Retinal pigment epithelial cell (primary cell): Measurements from ENCODE around the gene AKT1S1.

ENCODE experiments used
- DNase-seq: peaks from one replicate; pipeline ENCODE4 v3.0.0-alpha.2; 2010; ENCODE audit warnings: low read depth
- H3K4me3 ChIP-seq: 2 replicates; pipeline ENCODE4 v1.5.1; 2011; ENCODE audit warnings: mild to moderate bottlenecking, low read length, control low read depth, moderate library complexity
- CTCF ChIP-seq: conservative IDR thresholded peaks from 2 replicates; pipeline ENCODE4 v1.5.1; 2011; ENCODE audit warnings: low read depth, low read length, control low read depth, inconsistent platforms

The AKT1S1 gene

DNA sequence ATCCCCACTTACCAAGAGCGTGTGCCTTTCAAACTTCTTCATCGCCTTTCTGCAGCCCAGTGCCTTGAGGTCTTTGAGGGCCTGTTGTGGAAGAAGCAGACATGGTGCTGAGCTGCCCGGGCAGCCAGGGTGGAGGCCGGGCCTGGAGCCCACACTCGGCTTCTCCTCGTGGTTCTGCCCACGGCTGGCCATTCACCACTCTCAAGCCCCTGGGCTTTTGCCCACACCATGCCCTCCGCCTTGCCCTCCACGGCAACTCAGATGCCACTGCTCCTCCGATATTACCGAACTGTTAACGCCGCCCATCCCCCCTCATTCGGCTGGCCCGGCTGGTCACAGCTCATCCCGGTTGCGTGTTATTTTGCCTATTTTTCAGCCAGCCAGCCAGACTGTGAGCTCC, 14.2 kb upstream of the AKT1S1 start:
- no peak for TF ChIP-seq CTCF
- no peak overlapping the region for H3K4me3 ChIP-seq
- no peak for DNase-seq

DNA sequence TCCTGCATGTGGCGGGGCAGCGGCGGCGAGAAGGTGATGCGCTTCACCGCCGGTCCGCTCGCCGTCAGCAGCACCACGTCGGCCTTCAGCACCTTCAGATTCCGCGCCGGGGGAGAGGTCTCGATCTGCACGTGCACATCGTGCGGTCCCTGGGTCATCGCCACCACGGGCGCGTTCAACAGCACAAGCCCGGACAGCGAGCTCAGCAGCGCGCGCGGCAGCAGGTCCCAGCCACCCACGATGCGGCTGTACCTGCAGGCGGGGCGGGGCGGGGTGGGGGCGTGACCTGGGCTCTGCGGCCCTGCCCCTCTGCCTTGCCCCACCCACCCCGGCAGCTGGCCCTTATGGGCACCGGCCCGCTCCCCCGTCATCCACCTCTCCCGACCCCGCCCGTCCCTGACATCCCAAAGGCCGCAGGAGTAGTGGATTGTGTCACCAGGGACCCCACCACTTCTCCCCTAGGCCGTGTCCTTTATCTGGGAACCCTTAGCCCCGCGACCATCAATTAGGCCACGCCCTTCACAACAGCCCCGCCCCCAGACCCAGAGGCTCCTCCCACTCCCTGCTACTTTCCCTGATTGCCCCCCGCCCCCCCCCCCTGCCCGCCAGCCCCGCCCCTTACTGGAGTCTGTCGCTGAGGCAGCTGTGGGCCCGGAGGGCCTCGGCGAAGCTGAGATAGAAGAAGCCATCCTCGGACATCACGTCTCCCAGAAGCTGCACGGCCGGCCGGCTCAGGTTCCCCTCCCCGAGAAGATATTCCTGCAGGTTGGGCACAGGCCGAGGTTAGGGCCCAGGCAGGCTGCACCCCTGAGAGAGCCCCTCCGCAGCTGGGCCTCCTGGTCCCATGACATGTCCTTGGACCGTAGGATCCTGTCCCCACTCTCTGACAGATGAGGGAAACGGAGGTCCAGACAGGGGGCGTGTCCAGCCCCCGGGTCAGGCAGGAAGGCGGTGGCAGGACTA, 13.5 kb upstream of the AKT1S1 start:
- peak overlapping the region; percentile 25 for H3K4me3 ChIP-seq
- no peak for TF ChIP-seq CTCF
- no peak for DNase-seq

- peak overlapping the region; percentile 25 for H3K4me3 ChIP-seq
- no peak for DNase-seq
- peak; percentile 72 for TF ChIP-seq CTCF
Measured at GRCh38 chr19:49889687-49890348, 12.7 kb upstream of the AKT1S1 start.

GRCh38 chr19:49889038-49889686, 12.0 kb upstream of the AKT1S1 start:
- no peak overlapping the region for H3K4me3 ChIP-seq
- no peak for TF ChIP-seq CTCF
- no peak for DNase-seq

GRCh38 chr19:49888510-49888824, 11.3 kb upstream of the AKT1S1 start:
- DNase-seq = no peak
- TF ChIP-seq CTCF = no peak
- no peak overlapping the region for H3K4me3 ChIP-seq

DNA sequence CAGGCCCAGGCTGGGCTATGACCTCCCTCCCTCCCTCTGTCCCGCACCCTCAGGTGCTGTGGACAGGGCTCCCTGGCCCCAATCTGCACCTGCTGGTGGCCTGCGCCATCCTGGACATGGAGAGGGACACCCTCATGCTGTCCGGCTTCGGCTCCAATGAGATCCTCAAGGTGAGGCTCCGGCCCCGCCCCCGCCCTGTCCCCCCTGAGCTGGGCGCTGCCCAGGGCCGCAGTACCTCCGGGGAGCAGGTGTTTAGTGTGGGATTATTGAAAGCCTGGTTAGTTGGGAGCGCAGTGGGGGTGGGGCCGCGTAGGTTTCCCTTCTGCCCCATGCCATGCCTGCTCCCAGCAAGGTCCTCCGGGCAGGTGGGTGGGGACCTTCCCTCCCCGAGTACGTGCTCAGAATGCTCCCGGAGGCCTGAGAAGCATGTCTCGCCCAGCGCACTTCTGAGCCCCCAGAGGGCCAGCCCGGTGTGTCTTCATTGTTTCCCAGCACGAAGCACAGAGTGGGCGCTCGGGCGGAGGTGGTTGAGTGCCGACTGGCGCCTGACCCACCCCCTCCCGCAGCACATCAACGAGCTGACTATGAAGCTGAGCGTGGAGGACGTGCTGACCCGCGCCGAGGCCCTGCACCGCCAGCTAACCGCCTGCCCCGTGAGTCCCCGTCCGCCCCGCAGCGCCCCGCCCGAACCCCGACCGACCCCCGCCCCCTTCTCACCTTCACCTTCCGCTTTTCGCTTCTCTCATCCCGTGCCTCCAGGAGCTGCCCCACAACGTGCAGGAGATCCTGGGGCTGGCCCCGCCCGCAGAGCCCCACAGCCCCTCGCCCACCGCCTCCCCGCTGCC, 10.7 kb upstream of the AKT1S1 start:
- no peak for TF ChIP-seq CTCF
- H3K4me3 ChIP-seq = no peak overlapping the region
- DNase-seq = no peak
